Glutamatergic neuron (in vitro differentiated cells): ENCODE results near the gene CACNA1D. TPM values are rescaled to one million over a fixed set of nuclear protein-coding genes. Genes with fewer than 3 reads are reported as not detected.
A peak's percentile ranks its signal among the peaks of the same experiment; 100 is the strongest.

Experiments used
- DNase-seq: peaks from one replicate; pipeline ENCODE4 v3.0.0; 2022
- H3K27ac Mint-ChIP-seq: one replicate; pipeline ENCODE4 v1.8.0; 2020; ENCODE audit warnings: mild to moderate bottlenecking, mixed read lengths, inconsistent platforms; ENCODE audit not compliant: unreplicated experiment
- H3K27me3 Mint-ChIP-seq: one replicate; pipeline ENCODE4 v1.8.0; 2020; ENCODE audit warnings: mild to moderate bottlenecking, moderate library complexity, mixed read lengths, inconsistent platforms; ENCODE audit not compliant: unreplicated experiment
- H3K36me3 Mint-ChIP-seq: one replicate; pipeline ENCODE4 v1.8.0; 2020; ENCODE audit warnings: mild to moderate bottlenecking, mixed read lengths, inconsistent platforms; ENCODE audit not compliant: unreplicated experiment
- H3K4me1 Mint-ChIP-seq: one replicate; pipeline ENCODE4 v1.8.0; 2020; ENCODE audit warnings: mild to moderate bottlenecking, low read depth, mixed read lengths, inconsistent platforms; ENCODE audit not compliant: unreplicated experiment
- H3K4me3 Mint-ChIP-seq: one replicate; pipeline ENCODE4 v1.8.0; 2020; ENCODE audit warnings: mild to moderate bottlenecking, mixed read lengths, inconsistent platforms; ENCODE audit not compliant: unreplicated experiment
- H3K9me3 Mint-ChIP-seq: one replicate; pipeline ENCODE4 v1.8.0; 2020; ENCODE audit warnings: mild to moderate bottlenecking, moderate library complexity, mixed read lengths, inconsistent platforms; ENCODE audit not compliant: unreplicated experiment
- CTCF ChIP-seq: fragments of 200-600 bp; sonication (generic); IDR thresholded peaks from one replicate; pipeline ENCODE4 v1.5.0; 2021; ENCODE audit not compliant: partially characterized antibody, unreplicated experiment
- total RNA-seq: library from RNA; stranded (reverse); fragmentation: NEBNext Ultra II Directional; extraction: Animal tissue kit (Norgen Biotek cat#: 25700); gene quantifications from one replicate; pipeline ENCODE4 v1.2.1, GENCODE V29; 2021; ENCODE audit not compliant: unreplicated experiment

The CACNA1D gene
- total RNA-seq, 1 donor from 2014 or later: 5.0 TPM

GRCh38 chr3:53709860-53710674, 215.7 kb downstream of the CACNA1D start:
- TF ChIP-seq CTCF: peak; percentile 78
- H3K9me3 Mint-ChIP-seq: peaks cover 5% of the 10 kb centered on the region
- H3K4me1 Mint-ChIP-seq: peaks cover 7% of the 10 kb centered on the region
- H3K27ac Mint-ChIP-seq: no peak overlapping the region
- peaks cover under 1% of the 10 kb centered on the region for H3K27me3 Mint-ChIP-seq
- no peaks in the 10 kb centered on the region for H3K36me3 Mint-ChIP-seq
- H3K4me3 Mint-ChIP-seq: no peak overlapping the region
- DNase-seq: peak; percentile 83

DNA sequence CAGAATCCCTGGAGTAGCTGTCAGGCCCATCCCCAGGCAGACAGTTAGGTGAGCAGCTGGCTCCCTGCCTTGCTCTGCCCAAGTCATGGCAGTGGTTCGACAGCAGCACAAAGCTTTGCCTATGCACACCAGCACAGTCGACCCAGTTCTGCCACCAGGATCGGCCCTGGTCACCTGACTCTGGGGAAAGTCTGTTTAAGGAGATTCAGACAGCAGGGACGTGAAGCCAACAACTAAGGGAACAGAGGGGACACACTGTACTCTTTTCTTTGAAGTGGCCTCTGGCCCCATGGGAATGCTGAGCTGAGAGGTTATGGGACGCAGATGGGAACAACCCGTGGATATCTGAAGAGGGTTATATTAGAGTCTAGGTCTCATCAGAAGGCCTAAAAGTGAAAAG, 217.0 kb downstream of the CACNA1D start:
- H3K9me3 Mint-ChIP-seq: peaks cover 5% of the 10 kb centered on the region
- H3K27ac Mint-ChIP-seq: no peak overlapping the region
- no peaks in the 10 kb centered on the region for H3K36me3 Mint-ChIP-seq
- H3K4me1 Mint-ChIP-seq: peaks cover 5% of the 10 kb centered on the region
- DNase-seq: no peak
- no peak for TF ChIP-seq CTCF
- no peak overlapping the region for H3K4me3 Mint-ChIP-seq
- H3K27me3 Mint-ChIP-seq: no peaks in the 10 kb centered on the region

GRCh38 chr3:53712817-53713388, 218.5 kb downstream of the CACNA1D start:
- Mint-ChIP-seq H3K36me3 (peaks cover 5% of the 10 kb centered on the region), H3K4me1 (peaks cover 5% of the 10 kb centered on the region), H3K27ac (no peak overlapping the region), H3K4me3 (no peak overlapping the region), H3K27me3 (no peaks in the 10 kb centered on the region), H3K9me3 (peaks cover 5% of the 10 kb centered on the region)
- DNase-seq: no peak
- TF ChIP-seq CTCF: no peak

- H3K27me3 Mint-ChIP-seq: peaks cover 1% of the 10 kb centered on the region
- H3K4me1 Mint-ChIP-seq: peaks cover 5% of the 10 kb centered on the region
- H3K27ac Mint-ChIP-seq: no peak overlapping the region
- H3K36me3 Mint-ChIP-seq: peaks cover 5% of the 10 kb centered on the region
- peaks cover 5% of the 10 kb centered on the region for H3K9me3 Mint-ChIP-seq
- DNase-seq: no peak
- no peak for TF ChIP-seq CTCF
- no peak overlapping the region for H3K4me3 Mint-ChIP-seq
Observed at GRCh38 chr3:53713626-53714025, 219.2 kb downstream of the CACNA1D start.
